Vagina (tissue), 2 donors: ENCODE measurements around the gene GATB. TPM values are rescaled to one million over a fixed set of nuclear protein-coding genes. Genes with fewer than 3 reads are reported as not detected.

Source experiments
- DNase-seq, 2 donors: peaks; one replicate each; pipeline ENCODE4 v3.0.0-alpha.2; 2017; ENCODE audit errors: extremely low spot score in 2 of 2
- H3K27ac ChIP-seq: fragments of 200-600 bp; sonication (generic); one replicate; pipeline ENCODE4 v1.5.1; 2019
- H3K27me3 ChIP-seq: fragments of 200-600 bp; sonication (generic); one replicate; pipeline ENCODE4 v1.5.1; 2019
- H3K36me3 ChIP-seq, 2 donors: fragments of 200-600 bp; sonication (generic); one replicate each; pipeline ENCODE4 v1.5.1; 2017 to 2019
- H3K4me1 ChIP-seq: fragments of 200-600 bp; sonication (generic); one replicate; pipeline ENCODE4 v1.5.1; 2019
- H3K4me3 ChIP-seq, 2 donors: fragments of 200-600 bp; sonication (generic); 1 replicate in 1 of 2; 2 replicates in 1 of 2; pipeline ENCODE4 v1.5.1; 2016 to 2019
- H3K9me3 ChIP-seq: fragments of 200-600 bp; sonication (generic); one replicate; pipeline ENCODE4 v1.5.1; 2019
- POLR2A ChIP-seq, 2 donors: fragments of 450-650 bp; IDR thresholded peaks; one replicate each; pipeline ENCODE4 v1.6.1; 2017; ENCODE audit warnings: antibody characterized with exemption in 2 of 2, mild to moderate bottlenecking in 2 of 2, moderate library complexity in 2 of 2
- POLR2AphosphoS5 ChIP-seq, 2 donors: sonication (generic); formaldehyde crosslinking; IDR thresholded peaks; one replicate each; pipeline ENCODE4 v1.9.0; 2017; ENCODE audit warnings: antibody characterized with exemption in 2 of 2, mild to moderate bottlenecking in 2 of 2, low read depth in 1 of 2; ENCODE audit not compliant: insufficient read depth in 1 of 2
- intact Hi-C: fragments of 100-400 bp; cut with DNase I; formaldehyde crosslinking; loops from one replicate; pipeline ENCODE4 v1.15.1; 2023
- total RNA-seq: library from RNA; depleted of rRNA; stranded (reverse); fragments of >200 nt; gene quantifications from one replicate; pipeline ENCODE4 v1.2.3, GENCODE V29; 2016
- TF ChIP-seq, protein P1 (sequence below), 3 experiments: fragments of 450-650 bp in 2 of 3; fragments of 200-600 bp in 1 of 3; sonication (generic) in 1 of 3; IDR thresholded peaks; one replicate each; pipeline ENCODE4 v1.5.1; 2017 to 2019; ENCODE audit warnings: antibody characterized with exemption in 3 of 3, mild to moderate bottlenecking in 2 of 3, moderate library complexity in 2 of 3

The GATB gene
- total RNA-seq, 1 donor from 2014 or later: 17.7 TPM

DNA sequence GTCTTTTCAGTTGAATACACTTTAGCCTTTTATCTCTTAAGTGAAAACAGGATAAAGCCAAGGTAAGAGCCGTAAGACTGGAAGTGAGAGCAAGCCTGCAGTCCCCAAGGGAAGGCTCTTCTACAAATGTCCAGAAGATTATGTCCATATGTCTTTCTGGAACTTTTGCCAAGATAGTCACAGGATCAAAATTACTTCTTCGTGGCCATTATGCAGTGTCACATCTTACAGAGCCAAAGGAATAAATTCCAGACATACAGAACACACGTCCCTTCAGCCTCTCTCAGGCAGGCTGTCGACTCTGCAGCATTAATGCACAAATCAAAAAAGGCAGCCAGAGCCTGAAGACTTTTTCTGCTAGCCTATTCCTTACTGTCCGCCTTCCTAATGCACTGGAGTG lies 10.9 kb upstream of the GATB start:
- no peak overlapping the region for H3K4me3 ChIP-seq
- no peaks in the 10 kb centered on the region for H3K4me1 ChIP-seq
- TF ChIP-seq POLR2AphosphoS5 (IDR thresholded peaks at IDR 0.05; ENCODE audit: insufficient read depth in 1 of 2, low read depth in 1 of 2): no peak
- TF ChIP-seq, protein P1, sequence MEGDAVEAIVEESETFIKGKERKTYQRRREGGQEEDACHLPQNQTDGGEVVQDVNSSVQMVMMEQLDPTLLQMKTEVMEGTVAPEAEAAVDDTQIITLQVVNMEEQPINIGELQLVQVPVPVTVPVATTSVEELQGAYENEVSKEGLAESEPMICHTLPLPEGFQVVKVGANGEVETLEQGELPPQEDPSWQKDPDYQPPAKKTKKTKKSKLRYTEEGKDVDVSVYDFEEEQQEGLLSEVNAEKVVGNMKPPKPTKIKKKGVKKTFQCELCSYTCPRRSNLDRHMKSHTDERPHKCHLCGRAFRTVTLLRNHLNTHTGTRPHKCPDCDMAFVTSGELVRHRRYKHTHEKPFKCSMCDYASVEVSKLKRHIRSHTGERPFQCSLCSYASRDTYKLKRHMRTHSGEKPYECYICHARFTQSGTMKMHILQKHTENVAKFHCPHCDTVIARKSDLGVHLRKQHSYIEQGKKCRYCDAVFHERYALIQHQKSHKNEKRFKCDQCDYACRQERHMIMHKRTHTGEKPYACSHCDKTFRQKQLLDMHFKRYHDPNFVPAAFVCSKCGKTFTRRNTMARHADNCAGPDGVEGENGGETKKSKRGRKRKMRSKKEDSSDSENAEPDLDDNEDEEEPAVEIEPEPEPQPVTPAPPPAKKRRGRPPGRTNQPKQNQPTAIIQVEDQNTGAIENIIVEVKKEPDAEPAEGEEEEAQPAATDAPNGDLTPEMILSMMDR (IDR thresholded peaks at IDR 0.05): no peak
- TF ChIP-seq POLR2A (IDR thresholded peaks at IDR 0.05): no peak
- intact Hi-C loops: no loop called here
- no peaks in the 10 kb centered on the region for H3K27me3 ChIP-seq
- H3K27ac ChIP-seq: no peak overlapping the region
- H3K36me3 ChIP-seq: no peaks in the 10 kb centered on the region
- H3K9me3 ChIP-seq: no peaks in the 10 kb centered on the region
- DNase-seq: no peak

DNA sequence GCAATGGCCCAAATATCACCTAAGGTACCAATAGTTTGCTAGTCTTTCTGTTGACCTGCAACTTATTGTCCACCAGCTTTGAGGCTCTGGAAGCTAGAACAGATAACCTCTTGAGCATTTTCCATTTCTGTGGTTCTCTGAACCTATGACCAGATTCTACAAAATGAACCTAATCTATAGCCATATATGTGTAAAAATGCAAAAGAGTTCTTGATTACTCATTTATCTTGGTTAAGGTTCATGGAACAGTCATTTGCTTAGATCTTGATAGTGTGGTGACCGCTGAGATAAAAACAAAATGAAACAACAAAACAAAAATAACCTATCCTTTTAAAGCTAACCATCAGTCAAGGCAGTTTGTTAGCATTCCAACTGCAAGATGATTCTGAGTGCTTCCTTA lies 9.3 kb upstream of the GATB start:
- TF ChIP-seq POLR2A (IDR thresholded peaks at IDR 0.05) (no peak), POLR2AphosphoS5 (IDR thresholded peaks at IDR 0.05; ENCODE audit: insufficient read depth in 1 of 2, low read depth in 1 of 2) (no peak)
- TF ChIP-seq, protein P1 (IDR thresholded peaks at IDR 0.05): no peak

DNA sequence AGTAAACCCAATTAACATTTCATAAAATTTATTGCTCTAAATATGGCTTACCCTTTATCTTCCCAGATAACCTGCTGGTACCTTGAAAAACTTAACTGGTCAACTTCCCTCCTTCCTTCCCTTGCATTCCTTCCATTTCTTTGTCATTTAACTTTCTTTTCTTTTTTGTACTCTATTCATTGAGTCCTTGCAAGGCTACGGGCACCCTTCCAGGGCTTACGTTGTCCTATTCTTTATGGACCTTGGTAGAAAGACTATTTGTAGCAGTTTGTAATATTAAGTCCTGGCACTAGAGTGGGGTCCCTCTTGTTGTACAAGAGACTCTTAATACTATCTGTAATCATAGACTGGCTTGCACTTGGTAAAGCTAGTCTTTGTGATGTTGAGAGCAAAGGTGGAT lies 8.0 kb upstream of the GATB start:
- Histone ChIP-seq H3K9me3 (no peaks in the 10 kb centered on the region), H3K36me3 (no peaks in the 10 kb centered on the region), H3K27me3 (no peaks in the 10 kb centered on the region), H3K4me3 (no peak overlapping the region), H3K4me1 (no peaks in the 10 kb centered on the region), H3K27ac (no peak overlapping the region)
- TF ChIP-seq POLR2AphosphoS5 (IDR thresholded peaks at IDR 0.05; ENCODE audit: insufficient read depth in 1 of 2, low read depth in 1 of 2) (no peak), POLR2A (IDR thresholded peaks at IDR 0.05) (no peak)
- TF ChIP-seq, protein P1 (IDR thresholded peaks at IDR 0.05): no peak
- no peak for DNase-seq
- intact Hi-C loops: loop anchor here (10.0 kb wide), 1 partner anchor 664 kb away; no protein-coding TSS in a partner anchor

More for the DNA sequence above, 9.3 kb upstream of the GATB start:
- no peaks in the 10 kb centered on the region for H3K36me3 ChIP-seq
- no peaks in the 10 kb centered on the region for H3K9me3 ChIP-seq
- intact Hi-C loops: no loop called here
- no peak overlapping the region for H3K4me3 ChIP-seq
- no peak overlapping the region for H3K27ac ChIP-seq
- no peaks in the 10 kb centered on the region for H3K27me3 ChIP-seq
- DNase-seq: no peak
- H3K4me1 ChIP-seq: no peaks in the 10 kb centered on the region

DNA sequence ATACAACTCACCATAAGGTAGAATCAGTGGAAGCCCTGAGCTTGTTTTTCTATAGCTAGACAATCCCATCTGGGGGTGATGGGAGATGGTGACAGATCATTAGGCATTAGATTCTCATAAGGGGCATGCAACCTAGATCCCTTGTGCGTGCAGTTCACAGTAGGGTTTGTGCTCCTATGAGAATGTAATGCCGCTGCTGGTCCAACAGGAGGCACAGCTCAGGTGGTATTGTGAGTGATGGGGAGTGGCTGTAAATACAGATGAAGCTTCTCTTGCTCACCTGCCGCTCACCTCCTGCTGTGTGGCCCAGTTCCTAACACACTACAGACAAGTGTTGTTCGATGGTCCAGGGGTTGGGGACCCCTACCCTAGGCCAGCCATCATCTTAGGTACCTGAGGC lies 5.9 kb upstream of the GATB start:
- Histone ChIP-seq H3K27ac (no peak overlapping the region), H3K27me3 (no peaks in the 10 kb centered on the region), H3K36me3 (no peaks in the 10 kb centered on the region), H3K4me3 (no peak overlapping the region), H3K4me1 (no peaks in the 10 kb centered on the region), H3K9me3 (no peaks in the 10 kb centered on the region)
- no peak for TF ChIP-seq POLR2AphosphoS5 (IDR thresholded peaks at IDR 0.05; ENCODE audit: insufficient read depth in 1 of 2, low read depth in 1 of 2)
- intact Hi-C loops: loop anchor here (10.0 kb wide), 1 partner anchor 662 kb away; no protein-coding TSS in a partner anchor
- no peak for DNase-seq

DNA sequence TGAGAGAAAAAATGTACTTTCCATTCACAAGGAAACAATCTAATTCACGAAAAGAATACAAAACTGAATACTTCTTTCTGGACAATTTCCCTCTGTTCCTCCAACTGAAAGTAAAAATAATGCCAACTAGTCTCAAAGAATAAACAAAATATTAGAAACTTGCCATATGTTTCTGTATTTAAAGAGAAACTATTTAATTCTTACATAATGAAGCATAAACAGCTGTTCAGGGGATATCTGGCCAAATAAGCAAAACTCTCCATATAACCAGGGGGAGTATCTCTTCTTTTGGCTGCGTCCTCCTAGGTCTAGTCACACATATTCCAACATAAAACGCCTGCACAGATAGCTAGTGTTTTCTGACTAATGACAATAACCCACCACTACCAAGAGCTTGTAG lies 805 bp downstream of the GATB start:
- intact Hi-C loops: loop anchor here (10.0 kb wide), 1 partner anchor 655 kb away; no protein-coding TSS in a partner anchor
- H3K4me3 ChIP-seq: peak overlapping the region; percentile 67 to 73
- TF ChIP-seq POLR2A (IDR thresholded peaks at IDR 0.05) (no peak), POLR2AphosphoS5 (IDR thresholded peaks at IDR 0.05; ENCODE audit: insufficient read depth in 1 of 2, low read depth in 1 of 2) (no peak)
- TF ChIP-seq, protein P1 (IDR thresholded peaks at IDR 0.05): no peak
- DNase-seq: no peak
- peaks cover 0 to 4% of the 10 kb centered on the region in 2 donors for H3K36me3 ChIP-seq
- no peak overlapping the region for H3K27ac ChIP-seq
- H3K27me3 ChIP-seq: no peaks in the 10 kb centered on the region
- no peaks in the 10 kb centered on the region for H3K9me3 ChIP-seq
- peaks cover 7% of the 10 kb centered on the region for H3K4me1 ChIP-seq
